Measurements from ENCODE around the gene PI4KA. TPM values are rescaled to one million over a fixed set of nuclear protein-coding genes. Genes with fewer than 3 reads are reported as not detected.

The PI4KA gene
- total and polyA plus RNA-seq, 4 donors, result 35.4 to 107 (median 50.3) TPM

DNA sequence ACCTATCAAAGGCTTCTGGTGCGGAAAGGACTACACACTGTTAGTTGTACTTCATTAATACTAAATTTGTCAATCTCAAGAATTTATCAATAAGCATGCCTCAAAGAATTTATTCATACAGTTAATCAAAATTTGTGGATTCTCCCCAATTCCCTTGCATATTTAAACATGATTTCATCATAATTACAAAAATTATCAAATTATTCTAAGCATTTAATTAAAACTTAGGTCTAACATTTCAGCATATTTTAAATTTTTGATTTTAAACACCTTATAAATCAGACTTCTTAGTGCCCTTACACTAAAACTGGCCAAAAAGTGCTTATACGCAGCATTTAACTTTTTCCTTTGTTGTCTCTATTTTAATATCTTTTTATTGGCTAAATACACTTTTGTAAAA lies 98.5 kb downstream of the PI4KA start:
- Histone ChIP-seq H3K4me1 (ENCODE audit: control insufficient read depth in 5 of 5, insufficient read depth in 5 of 5, low read length in 5 of 5) (no peaks in the 10 kb centered on the region), H3K4me3 (no peak overlapping the region), H3K27me3 (ENCODE audit: control insufficient read depth in 3 of 3, insufficient read depth in 3 of 3, low read length in 2 of 3) (no peaks in the 10 kb centered on the region), H3K27ac (ENCODE audit: low read depth in 1 of 2, low read length in 1 of 2) (no peak overlapping the region), H3K36me3 (ENCODE audit: control insufficient read depth in 4 of 4, insufficient read depth in 4 of 4, low read length in 4 of 4) (peaks cover 3 to 28% (median 17%) of the 10 kb centered on the region in 4 donors), H3K9me3 (ENCODE audit: control insufficient read depth in 4 of 4, insufficient read depth in 3 of 4, low read length in 3 of 4) (no peaks in the 10 kb centered on the region), H3K9ac (ENCODE audit: insufficient read depth in 1 of 2, low read length in 2 of 2) (no peak overlapping the region)
- TF ChIP-seq, protein P1, sequence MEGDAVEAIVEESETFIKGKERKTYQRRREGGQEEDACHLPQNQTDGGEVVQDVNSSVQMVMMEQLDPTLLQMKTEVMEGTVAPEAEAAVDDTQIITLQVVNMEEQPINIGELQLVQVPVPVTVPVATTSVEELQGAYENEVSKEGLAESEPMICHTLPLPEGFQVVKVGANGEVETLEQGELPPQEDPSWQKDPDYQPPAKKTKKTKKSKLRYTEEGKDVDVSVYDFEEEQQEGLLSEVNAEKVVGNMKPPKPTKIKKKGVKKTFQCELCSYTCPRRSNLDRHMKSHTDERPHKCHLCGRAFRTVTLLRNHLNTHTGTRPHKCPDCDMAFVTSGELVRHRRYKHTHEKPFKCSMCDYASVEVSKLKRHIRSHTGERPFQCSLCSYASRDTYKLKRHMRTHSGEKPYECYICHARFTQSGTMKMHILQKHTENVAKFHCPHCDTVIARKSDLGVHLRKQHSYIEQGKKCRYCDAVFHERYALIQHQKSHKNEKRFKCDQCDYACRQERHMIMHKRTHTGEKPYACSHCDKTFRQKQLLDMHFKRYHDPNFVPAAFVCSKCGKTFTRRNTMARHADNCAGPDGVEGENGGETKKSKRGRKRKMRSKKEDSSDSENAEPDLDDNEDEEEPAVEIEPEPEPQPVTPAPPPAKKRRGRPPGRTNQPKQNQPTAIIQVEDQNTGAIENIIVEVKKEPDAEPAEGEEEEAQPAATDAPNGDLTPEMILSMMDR (IDR thresholded peaks at IDR 0.05; ENCODE audit: control extremely low read depth, extremely low read depth), result no peak
- DNase-seq (no peak), ATAC-seq (ENCODE audit: insufficient read depth, low FRiP score) (no peak)
- WGBS, 2 donors, result 97 to 98% methylated on average over 2 of the region's 2 CpGs

DNA sequence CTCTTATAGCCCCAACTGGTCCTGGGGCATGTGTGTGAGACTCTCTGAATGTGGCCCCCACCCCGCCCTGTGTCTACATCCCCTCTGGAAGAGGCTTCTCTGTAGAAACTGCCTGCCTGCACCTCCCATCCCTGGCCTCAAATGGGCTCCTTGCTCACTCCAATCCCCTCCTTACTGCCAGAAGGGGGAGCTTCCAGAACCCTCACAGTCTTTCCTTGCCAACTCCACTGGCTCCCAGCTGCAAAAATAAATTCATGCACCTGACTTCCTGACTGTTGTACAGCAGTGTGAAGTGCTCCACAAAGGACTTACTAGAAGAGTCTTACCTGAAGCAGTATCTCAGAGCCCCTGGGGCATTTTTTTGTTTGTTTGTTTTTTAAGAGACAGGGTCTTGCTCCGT lies 99.9 kb downstream of the PI4KA start:
- peaks cover 0 to 17% (median 7%) of the 10 kb centered on the region in 4 donors for H3K36me3 ChIP-seq (ENCODE audit: control insufficient read depth in 4 of 4, insufficient read depth in 4 of 4, low read length in 4 of 4)
- no peak for ATAC-seq (ENCODE audit: insufficient read depth, low FRiP score)

DNA sequence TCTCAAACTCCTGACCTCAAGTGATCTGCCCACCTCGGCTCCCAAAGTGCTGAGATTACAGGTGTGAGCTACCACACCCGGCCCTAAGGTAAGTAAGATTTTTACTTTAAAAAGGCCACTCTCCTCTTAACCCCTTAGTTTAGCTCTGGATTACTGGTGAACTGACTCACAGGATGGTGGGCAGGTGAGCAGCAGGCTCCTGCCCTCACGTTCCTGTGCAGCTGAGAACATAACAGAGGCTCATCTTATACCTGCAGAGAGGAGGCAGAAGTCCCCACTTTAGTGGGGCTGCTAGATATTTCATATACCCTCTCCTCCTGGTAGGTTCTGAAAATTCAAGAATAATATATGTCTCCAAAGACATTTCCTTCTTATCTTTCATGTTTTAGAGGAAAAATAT lies 101.8 kb downstream of the PI4KA start:
- Histone ChIP-seq H3K36me3 (ENCODE audit: control insufficient read depth in 4 of 4, insufficient read depth in 4 of 4, low read length in 4 of 4) (peaks cover 3 to 21% (median 4%) of the 10 kb centered on the region in 4 donors), H3K27ac (ENCODE audit: low read depth in 1 of 2, low read length in 1 of 2) (no peak overlapping the region), H3K4me3 (no peak overlapping the region), H3K27me3 (ENCODE audit: control insufficient read depth in 3 of 3, insufficient read depth in 3 of 3, low read length in 2 of 3) (no peaks in the 10 kb centered on the region), H3K4me1 (ENCODE audit: control insufficient read depth in 5 of 5, insufficient read depth in 5 of 5, low read length in 5 of 5) (no peaks in the 10 kb centered on the region), H3K9ac (ENCODE audit: insufficient read depth in 1 of 2, low read length in 2 of 2) (no peak overlapping the region), H3K9me3 (ENCODE audit: control insufficient read depth in 4 of 4, insufficient read depth in 3 of 4, low read length in 3 of 4) (no peaks in the 10 kb centered on the region)
- no peak for ATAC-seq (ENCODE audit: insufficient read depth, low FRiP score)
- no peak for DNase-seq
- TF ChIP-seq, protein P1 (IDR thresholded peaks at IDR 0.05; ENCODE audit: control extremely low read depth, extremely low read depth), result no peak
- 94% methylated on average over 3 of the region's 3 CpGs for WGBS, 2 donors

More for the DNA sequence above, 99.9 kb downstream of the PI4KA start:
- TF ChIP-seq, protein P1 (IDR thresholded peaks at IDR 0.05; ENCODE audit: control extremely low read depth, extremely low read depth), result no peak
- no peak overlapping the region for H3K27ac ChIP-seq (ENCODE audit: low read depth in 1 of 2, low read length in 1 of 2)
- no peaks in the 10 kb centered on the region for H3K4me1 ChIP-seq (ENCODE audit: control insufficient read depth in 5 of 5, insufficient read depth in 5 of 5, low read length in 5 of 5)
- 84 to 100% methylated on average over 2 of the region's 2 CpGs for WGBS, 2 donors
- peak in 1 of 3 donors; percentile 46 for DNase-seq
- H3K9ac ChIP-seq (ENCODE audit: insufficient read depth in 1 of 2, low read length in 2 of 2), result no peak overlapping the region
- no peak overlapping the region for H3K4me3 ChIP-seq
- no peaks in the 10 kb centered on the region for H3K9me3 ChIP-seq (ENCODE audit: control insufficient read depth in 4 of 4, insufficient read depth in 3 of 4, low read length in 3 of 4)
- no peaks in the 10 kb centered on the region for H3K27me3 ChIP-seq (ENCODE audit: control insufficient read depth in 3 of 3, insufficient read depth in 3 of 3, low read length in 2 of 3)

DNA sequence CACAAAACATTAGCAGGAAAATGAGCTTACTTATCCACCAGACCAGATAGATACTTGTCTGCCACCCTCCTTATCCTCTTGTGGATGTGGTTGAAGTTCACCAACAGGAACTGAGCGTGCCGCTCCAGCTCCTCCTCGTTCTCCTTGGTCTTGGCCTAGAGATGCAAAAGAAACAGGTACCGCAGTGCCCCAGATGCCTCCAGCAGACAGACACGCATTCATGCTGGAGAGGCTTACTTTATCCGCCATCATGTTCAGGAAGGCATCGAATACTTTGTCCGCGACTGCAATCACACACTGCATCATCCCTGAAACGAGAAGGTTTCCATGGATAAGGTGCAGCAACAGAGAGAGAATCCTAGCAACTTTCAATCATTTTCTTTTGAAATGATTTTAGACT lies 105.7 kb downstream of the PI4KA start:
- Histone ChIP-seq H3K27ac (ENCODE audit: low read depth in 1 of 2, low read length in 1 of 2) (no peak overlapping the region), H3K27me3 (ENCODE audit: control insufficient read depth in 3 of 3, insufficient read depth in 3 of 3, low read length in 2 of 3) (no peaks in the 10 kb centered on the region), H3K4me1 (ENCODE audit: control insufficient read depth in 5 of 5, insufficient read depth in 5 of 5, low read length in 5 of 5) (peaks cover 0 to 30% (median 14%) of the 10 kb centered on the region in 5 donors), H3K4me3 (no peak overlapping the region), H3K36me3 (ENCODE audit: control insufficient read depth in 4 of 4, insufficient read depth in 4 of 4, low read length in 4 of 4) (peaks cover 3 to 27% (median 4%) of the 10 kb centered on the region in 4 donors), H3K9ac (ENCODE audit: insufficient read depth in 1 of 2, low read length in 2 of 2) (no peak overlapping the region), H3K9me3 (ENCODE audit: control insufficient read depth in 4 of 4, insufficient read depth in 3 of 4, low read length in 3 of 4) (no peaks in the 10 kb centered on the region)
- TF ChIP-seq, protein P1 (IDR thresholded peaks at IDR 0.05; ENCODE audit: control extremely low read depth, extremely low read depth), result no peak
- ATAC-seq (ENCODE audit: insufficient read depth, low FRiP score) (no peak), DNase-seq (no peak)
- 93 to 95% methylated on average over 10 of the region's 10 CpGs for WGBS, 2 donors

All from lung (tissue), 12 donors.